Measurements from ENCODE around the gene CIBAR2.

Gene CIBAR2

GRCh38 chr16:85140455-85141012 is 28.3 kb upstream of the CIBAR2 start:
- no peak for TF ChIP-seq TAF1 (IDR thresholded peaks at IDR 0.05; ENCODE audit: borderline replicate concordance, insufficient read depth, low read length)
- no peak for TF ChIP-seq REST (IDR thresholded peaks at IDR 0.05; ENCODE audit: insufficient read depth in 1 of 2, low read depth in 2 of 2, low read length in 2 of 2)
- no peak for TF ChIP-seq FOXP2 (optimal IDR thresholded peaks at IDR 0.05; ENCODE audit: borderline replicate concordance, extremely low read depth, extremely low read length, insufficient read depth)
- no peak for TF ChIP-seq POLR2AphosphoS5 (IDR thresholded peaks at IDR 0.05; ENCODE audit: low read depth, low read length)
- TF ChIP-seq SIN3A (IDR thresholded peaks at IDR 0.05; ENCODE audit: borderline replicate concordance, insufficient read depth, low read length) = no peak

- TF ChIP-seq REST (IDR thresholded peaks at IDR 0.05; ENCODE audit: insufficient read depth in 1 of 2, low read depth in 2 of 2, low read length in 2 of 2) (no peak), SIN3A (IDR thresholded peaks at IDR 0.05; ENCODE audit: borderline replicate concordance, insufficient read depth, low read length) (no peak), TAF1 (IDR thresholded peaks at IDR 0.05; ENCODE audit: borderline replicate concordance, insufficient read depth, low read length) (no peak), POLR2AphosphoS5 (IDR thresholded peaks at IDR 0.05; ENCODE audit: low read depth, low read length) (no peak), FOXP2 (optimal IDR thresholded peaks at IDR 0.05; ENCODE audit: borderline replicate concordance, extremely low read depth, extremely low read length, insufficient read depth) (no peak)
Measured at GRCh38 chr16:85139881-85140339, 27.6 kb upstream of the CIBAR2 start.

- TF ChIP-seq TAF1 (IDR thresholded peaks at IDR 0.05; ENCODE audit: borderline replicate concordance, insufficient read depth, low read length) = no peak
- no peak for TF ChIP-seq POLR2AphosphoS5 (IDR thresholded peaks at IDR 0.05; ENCODE audit: low read depth, low read length)
- TF ChIP-seq REST (IDR thresholded peaks at IDR 0.05; ENCODE audit: insufficient read depth in 1 of 2, low read depth in 2 of 2, low read length in 2 of 2) = no peak
- no peak for TF ChIP-seq FOXP2 (optimal IDR thresholded peaks at IDR 0.05; ENCODE audit: borderline replicate concordance, extremely low read depth, extremely low read length, insufficient read depth)
- no peak for TF ChIP-seq SIN3A (IDR thresholded peaks at IDR 0.05; ENCODE audit: borderline replicate concordance, insufficient read depth, low read length)
Measured at GRCh38 chr16:85138825-85139627, 26.8 kb upstream of the CIBAR2 start.

- TF ChIP-seq SIN3A (IDR thresholded peaks at IDR 0.05; ENCODE audit: borderline replicate concordance, insufficient read depth, low read length) (no peak), REST (IDR thresholded peaks at IDR 0.05; ENCODE audit: insufficient read depth in 1 of 2, low read depth in 2 of 2, low read length in 2 of 2) (no peak), POLR2AphosphoS5 (IDR thresholded peaks at IDR 0.05; ENCODE audit: low read depth, low read length) (no peak), TAF1 (IDR thresholded peaks at IDR 0.05; ENCODE audit: borderline replicate concordance, insufficient read depth, low read length) (no peak)
Measured at GRCh38 chr16:85138073-85138824, 26.0 kb upstream of the CIBAR2 start.
